Stimulated activated CD8-positive, alpha-beta memory T cell treated with anti-CD3 and anti-CD28 coated beads, Interleukin-12 subunit alpha, Interleukin-12 subunit beta, amount 100 ng/mL, for 1 hour (primary cell): ENCODE measurements around the gene PDGFRB.

Experiments
- DNase-seq: peaks from one replicate; pipeline ENCODE4 v3.0.0-alpha.2; 2020; ENCODE audit warnings: low read depth

Gene PDGFRB

GRCh38 chr5:150163035-150163434 lies 7.4 kb upstream of the PDGFRB start:
- DNase-seq, result no peak

GRCh38 chr5:150162142-150162513 lies 6.5 kb upstream of the PDGFRB start:
- DNase-seq, result no peak

GRCh38 chr5:150161242-150162141 lies 5.8 kb upstream of the PDGFRB start:
- DNase-seq, result peak; percentile 57

GRCh38 chr5:150160448-150161081 lies 4.9 kb upstream of the PDGFRB start:
- no peak for DNase-seq

GRCh38 chr5:150159741-150160179 lies 4.1 kb upstream of the PDGFRB start:
- no peak for DNase-seq

DNA sequence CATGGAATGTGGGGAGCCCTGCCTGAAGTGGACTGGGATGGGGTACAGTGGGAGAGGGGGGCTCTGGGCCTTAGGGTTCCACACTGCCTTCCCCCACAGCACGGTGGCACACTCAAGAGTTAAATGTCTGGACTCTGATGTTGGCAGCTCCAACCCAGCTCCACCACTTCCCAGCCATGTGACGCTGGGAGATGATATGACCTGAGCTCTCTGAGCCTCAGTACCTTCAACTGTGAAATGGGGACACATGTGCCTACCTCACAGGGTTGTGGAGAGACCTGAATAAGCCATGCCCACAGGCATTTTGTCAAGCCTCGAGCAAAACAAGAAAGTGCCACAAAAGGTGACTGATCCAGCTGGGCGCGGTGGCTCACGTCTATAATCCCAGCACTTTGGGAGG lies 3.4 kb upstream of the PDGFRB start:
- DNase-seq, result no peak

GRCh38 chr5:150158170-150158949 lies 2.7 kb upstream of the PDGFRB start:
- DNase-seq, result no peak

GRCh38 chr5:150157168-150157567 lies 1.5 kb upstream of the PDGFRB start:
- no peak for DNase-seq

GRCh38 chr5:150156540-150156939 lies 895 bp upstream of the PDGFRB start:
- DNase-seq, result no peak

- DNase-seq, result no peak
These were observed 353 bp upstream of the PDGFRB start for GRCh38 chr5:150156027-150156368.

GRCh38 chr5:150154618-150155128 lies 972 bp downstream of the PDGFRB start:
- no peak for DNase-seq

DNA sequence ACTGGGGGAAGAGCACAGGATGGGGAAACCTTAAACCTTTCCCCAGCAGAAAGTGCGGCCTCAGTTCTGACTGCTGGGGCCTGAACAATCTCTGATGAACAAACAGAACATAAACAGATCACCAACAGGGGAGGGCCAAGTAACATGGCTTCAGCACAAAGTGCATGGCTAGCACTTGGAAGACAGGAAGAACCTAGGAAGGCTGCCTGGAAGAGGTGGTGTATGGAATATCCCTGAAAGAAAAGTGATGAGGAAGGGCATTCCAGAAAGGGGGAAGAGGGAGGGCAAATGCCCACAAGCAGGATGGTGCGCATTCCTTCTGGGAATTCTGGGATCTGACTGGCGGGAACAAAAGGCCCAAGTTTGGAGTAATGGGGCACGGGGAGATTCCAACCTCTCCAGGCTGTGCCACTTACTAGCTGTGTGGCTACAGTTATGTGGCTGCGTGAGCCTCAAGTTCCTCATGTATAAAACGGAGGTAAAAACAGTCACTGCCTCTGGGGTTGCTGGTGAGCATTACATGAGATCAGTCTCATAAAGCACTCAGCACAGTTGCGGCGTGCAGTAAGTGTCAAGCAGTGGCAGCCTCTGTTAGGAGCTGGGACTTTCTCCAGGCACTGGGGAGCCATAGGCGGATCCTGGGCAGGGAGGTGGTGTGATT lies 1.6 kb downstream of the PDGFRB start:
- no peak for DNase-seq

- DNase-seq, result no peak
These were observed 2.2 kb downstream of the PDGFRB start for GRCh38 chr5:150153483-150153882.

DNA sequence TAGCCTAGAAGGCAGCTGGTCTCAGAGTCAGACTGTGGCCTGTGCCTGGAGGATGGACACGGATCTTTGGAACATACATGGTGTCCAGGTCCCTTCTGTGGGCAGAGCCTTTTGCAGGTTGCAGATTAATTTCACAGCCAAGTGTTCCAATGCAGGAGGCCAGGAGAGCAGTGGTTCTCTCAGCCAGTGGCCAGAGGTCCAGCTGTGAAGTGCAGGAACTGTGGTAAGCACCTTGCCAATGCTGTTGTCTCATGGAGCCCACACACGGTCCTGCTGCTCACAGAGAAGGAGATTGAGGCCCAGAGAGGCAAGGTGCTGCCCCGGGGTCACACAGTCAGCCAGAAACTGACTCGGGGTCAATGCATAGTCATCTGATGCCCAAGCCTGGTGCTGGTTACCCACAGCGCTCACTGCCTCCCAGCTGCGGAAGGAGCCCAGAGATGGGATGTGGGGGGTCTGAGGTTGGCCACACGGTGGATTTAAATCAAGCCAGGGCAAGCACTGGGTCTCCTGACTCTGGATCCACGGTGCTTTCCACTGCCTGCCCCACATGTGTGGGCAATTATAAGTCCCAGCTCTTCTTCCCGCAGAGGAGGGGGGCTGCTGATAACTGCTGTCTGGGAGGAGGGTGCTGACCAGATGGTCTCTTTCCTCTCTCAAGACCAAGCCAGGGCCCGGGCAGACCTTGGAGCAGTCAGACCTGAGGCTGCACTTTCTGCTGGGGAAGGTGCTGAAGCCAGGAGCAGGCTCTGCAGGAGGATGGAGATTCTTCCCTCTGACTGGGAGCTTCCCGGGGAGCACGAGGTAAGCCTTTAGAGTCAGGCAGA lies 2.8 kb downstream of the PDGFRB start:
- DNase-seq, result no peak

DNA sequence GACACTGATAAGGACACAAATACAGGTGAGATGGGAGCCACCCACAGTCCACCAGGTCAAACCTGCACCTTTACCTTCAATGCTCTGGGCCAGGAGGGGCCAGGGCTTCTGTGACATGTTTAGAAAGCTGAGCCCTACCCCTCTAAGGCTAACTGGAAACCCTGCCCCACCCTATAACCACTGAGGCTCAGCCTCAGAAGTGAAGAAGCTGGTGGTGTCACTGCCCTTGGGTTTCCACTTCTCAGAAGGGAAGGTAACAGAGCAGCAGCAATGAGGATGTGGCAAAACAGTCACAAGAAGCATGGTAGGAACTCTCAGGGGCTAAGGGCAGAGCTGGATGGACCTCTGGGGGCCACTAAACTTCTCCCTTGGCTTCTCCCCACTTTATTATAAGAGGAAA lies 6.0 kb downstream of the PDGFRB start:
- no peak for DNase-seq

- DNase-seq, result no peak
These were observed 7.3 kb downstream of the PDGFRB start for GRCh38 chr5:150148117-150148927.

GRCh38 chr5:150147670-150148069 lies 8.0 kb downstream of the PDGFRB start:
- no peak for DNase-seq

DNA sequence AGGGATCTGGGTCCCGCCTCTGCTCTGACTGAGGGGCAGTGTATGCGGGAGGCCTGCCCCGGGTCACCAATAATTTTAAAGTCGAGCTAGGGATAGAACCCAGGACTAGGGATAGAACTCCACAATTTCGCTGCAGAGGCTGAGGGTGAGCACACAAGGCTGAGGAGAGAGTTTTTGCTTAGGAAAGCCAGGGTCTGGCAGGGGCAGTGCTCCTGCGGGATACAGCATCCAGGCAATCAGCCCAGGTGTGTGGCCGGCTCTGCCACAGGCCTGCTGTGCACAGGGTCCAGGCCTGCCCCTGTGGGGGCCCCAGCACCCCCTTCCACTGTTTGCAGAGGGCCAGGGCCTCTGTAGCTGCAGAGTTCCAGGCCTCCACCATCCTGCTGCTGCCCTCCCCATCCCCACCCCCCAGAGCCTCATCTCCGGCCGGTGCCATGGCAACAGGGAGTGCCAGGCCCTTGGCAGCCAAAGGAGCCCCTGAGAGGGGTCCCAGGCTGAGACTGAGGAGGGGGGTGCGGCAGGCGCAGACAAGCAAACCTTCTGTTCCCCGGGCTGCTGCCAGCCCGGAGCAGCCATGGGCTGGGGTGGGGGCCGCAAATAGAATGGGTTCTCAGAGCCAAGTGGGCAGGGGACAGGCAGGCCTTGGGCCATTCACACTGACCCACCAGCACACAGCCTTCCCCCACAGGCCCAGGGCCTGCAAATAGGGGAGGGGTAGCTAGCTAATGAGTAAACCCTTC lies 8.6 kb downstream of the PDGFRB start:
- no peak for DNase-seq

DNA sequence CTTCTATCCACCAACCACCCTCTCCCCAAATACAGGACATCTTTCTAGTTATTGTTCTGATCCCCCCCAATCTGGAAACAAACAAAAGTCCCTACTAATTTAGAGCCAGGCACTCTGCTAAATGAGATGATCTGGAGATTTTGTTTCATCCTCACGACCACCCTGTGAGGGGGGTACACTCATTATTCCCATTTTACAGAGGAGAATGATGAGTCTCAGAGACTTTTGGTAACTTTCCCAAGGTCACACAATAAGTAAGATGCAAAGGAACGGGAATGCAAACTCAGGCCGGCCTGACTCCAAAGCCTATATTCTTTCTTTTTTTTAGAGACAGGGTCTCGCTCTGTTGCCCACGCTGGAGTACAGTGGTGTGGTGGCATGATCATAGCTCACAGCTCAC lies 9.4 kb downstream of the PDGFRB start:
- no peak for DNase-seq

GRCh38 chr5:150144879-150145278 lies 10.8 kb downstream of the PDGFRB start:
- no peak for DNase-seq
